CD4-positive, CD25-positive, alpha-beta regulatory T cell (primary cell): ENCODE results near the gene TCHHL1. TPM values are rescaled to one million over a fixed set of nuclear protein-coding genes. Genes with fewer than 3 reads are reported as not detected.
A peak's percentile ranks its signal among the peaks of the same experiment; 100 is the strongest.

ENCODE experiments used
- ATAC-seq, 2 donors: fragments of 150-1000 bp; cut with Tn5 transposase; one replicate each; pipeline ENCODE4 v1.10.0; 2021; ENCODE audit warnings: low read depth in 2 of 2, moderate number of reproducible peaks in 2 of 2, moderate library complexity in 1 of 2
- DNase-seq, 3 donors: peaks; one replicate each; pipeline versions ENCODE4 v3.0.0 to v3.0.0-alpha.2; 2012 to 2022; ENCODE audit warnings: mixed read lengths in 1 of 3
- H3K27ac ChIP-seq: one replicate; pipeline ENCODE4 v1.7.0; 2013; ENCODE audit warnings: mild to moderate bottlenecking, low read length; ENCODE audit not compliant: insufficient read depth, poor library complexity, severe bottlenecking
- H3K27me3 ChIP-seq: one replicate; pipeline ENCODE4 v1.7.0; 2013; ENCODE audit warnings: low read length; ENCODE audit not compliant: control insufficient read depth, insufficient read depth
- H3K36me3 ChIP-seq: one replicate; pipeline ENCODE4 v1.7.0; 2013; ENCODE audit warnings: mild to moderate bottlenecking, low read length, moderate library complexity; ENCODE audit not compliant: control insufficient read depth, insufficient read depth
- H3K4me1 ChIP-seq: 2 replicates; pipeline ENCODE4 v1.7.0; 2013; ENCODE audit warnings: mild to moderate bottlenecking, low read length; ENCODE audit not compliant: insufficient read depth, control insufficient read depth, poor library complexity, severe bottlenecking
- H3K4me3 ChIP-seq: one replicate; pipeline ENCODE4 v1.7.0; 2013; ENCODE audit warnings: low read depth, mild to moderate bottlenecking, low read length, moderate library complexity
- H3K9me3 ChIP-seq, 2 experiments: 1 replicate in 1 of 2; 2 replicates in 1 of 2; pipeline ENCODE4 v1.7.0; 2013; ENCODE audit warnings: low read length in 2 of 2, mild to moderate bottlenecking in 1 of 2, moderate library complexity in 1 of 2; ENCODE audit not compliant: control insufficient read depth in 2 of 2
- H3K27ac Mint-ChIP-seq, 3 donors: one replicate each; pipeline ENCODE4 v1.8.0; 2020 to 2022; ENCODE audit warnings: mild to moderate bottlenecking in 3 of 3, mixed read lengths in 3 of 3, moderate library complexity in 2 of 3
- H3K27me3 Mint-ChIP-seq: one replicate; pipeline ENCODE4 v1.8.0; 2022; ENCODE audit warnings: mild to moderate bottlenecking, mixed read lengths
- H3K36me3 Mint-ChIP-seq: one replicate; pipeline ENCODE4 v1.8.0; 2020; ENCODE audit warnings: mixed read lengths
- H3K4me1 Mint-ChIP-seq, 4 donors: one replicate each; pipeline ENCODE4 v1.8.0; 2020 to 2022; ENCODE audit warnings: mixed read lengths in 4 of 4, mild to moderate bottlenecking in 1 of 4
- H3K4me3 Mint-ChIP-seq, 4 donors: one replicate each; pipeline ENCODE4 v1.8.0; 2020 to 2022; ENCODE audit warnings: mild to moderate bottlenecking in 4 of 4, mixed read lengths in 4 of 4, moderate library complexity in 3 of 4
- H3K9me3 Mint-ChIP-seq, 7 donors: one replicate each; pipeline ENCODE4 v1.8.0; 2020 to 2022; ENCODE audit warnings: mixed read lengths in 7 of 7, mild to moderate bottlenecking in 3 of 7, moderate library complexity in 2 of 7
- polyA plus RNA-seq, 4 donors: library from polyadenylated mRNA; unstranded; fragments of 300-500 nt; fragmentation: Illumina TruSeq; gene quantifications; one replicate each; pipeline ENCODE4 v1.2.3, GENCODE V29; 2021
- total RNA-seq: library from RNA; stranded (reverse); gene quantifications from one replicate; pipeline ENCODE4 v1.2.3, GENCODE V29; 2022

TCHHL1 gene
- total and polyA plus RNA-seq, 5 donors from 2014 or later, result not detected

- Mint-ChIP-seq H3K4me1 (peaks cover 0 to 4% (median 0%) of the 10 kb centered on the region in 4 donors), H3K27ac (no peak overlapping the region), H3K36me3 (no peaks in the 10 kb centered on the region), H3K4me3 (no peak overlapping the region), H3K9me3 (peaks cover 0 to 2% (median 0%) of the 10 kb centered on the region in 7 donors), H3K27me3 (peaks cover 21% of the 10 kb centered on the region)
- DNase-seq (no peak), ATAC-seq (no peak)
- H3K27me3 ChIP-seq, result peaks cover 54% of the 10 kb centered on the region
- no peaks in the 10 kb centered on the region for H3K36me3 ChIP-seq
- peaks cover 37% of the 10 kb centered on the region for H3K4me1 ChIP-seq
- peaks cover 0 to 2% of the 10 kb centered on the region in 2 experiments for H3K9me3 ChIP-seq
- no peak overlapping the region for H3K27ac ChIP-seq
- H3K4me3 ChIP-seq, result peak overlapping the region; percentile 58
Observed at GRCh38 chr1:152112885-152113432, 24.1 kb upstream of the TCHHL1 start.

GRCh38 chr1:152112101-152112884, 23.4 kb upstream of the TCHHL1 start:
- no peak overlapping the region for H3K4me3 Mint-ChIP-seq
- H3K36me3 Mint-ChIP-seq, result no peaks in the 10 kb centered on the region
- H3K4me3 ChIP-seq, result peak overlapping the region; percentile 58
- ATAC-seq (peak in 1 of 2 donors; percentile 13), DNase-seq (peak in 1 of 3 donors; percentile 21)
- H3K36me3 ChIP-seq, result no peaks in the 10 kb centered on the region
- peaks cover 0 to 6% (median 0%) of the 10 kb centered on the region in 4 donors for H3K4me1 Mint-ChIP-seq
- no peak overlapping the region for H3K27ac Mint-ChIP-seq
- H3K4me1 ChIP-seq, result peaks cover 37% of the 10 kb centered on the region
- peaks cover 0 to 2% of the 10 kb centered on the region in 2 experiments for H3K9me3 ChIP-seq
- H3K27ac ChIP-seq, result no peak overlapping the region
- H3K9me3 Mint-ChIP-seq, result peaks cover 0 to 5% (median 0%) of the 10 kb centered on the region in 7 donors
- peaks cover 59% of the 10 kb centered on the region for H3K27me3 ChIP-seq
- peaks cover 17% of the 10 kb centered on the region for H3K27me3 Mint-ChIP-seq

DNA sequence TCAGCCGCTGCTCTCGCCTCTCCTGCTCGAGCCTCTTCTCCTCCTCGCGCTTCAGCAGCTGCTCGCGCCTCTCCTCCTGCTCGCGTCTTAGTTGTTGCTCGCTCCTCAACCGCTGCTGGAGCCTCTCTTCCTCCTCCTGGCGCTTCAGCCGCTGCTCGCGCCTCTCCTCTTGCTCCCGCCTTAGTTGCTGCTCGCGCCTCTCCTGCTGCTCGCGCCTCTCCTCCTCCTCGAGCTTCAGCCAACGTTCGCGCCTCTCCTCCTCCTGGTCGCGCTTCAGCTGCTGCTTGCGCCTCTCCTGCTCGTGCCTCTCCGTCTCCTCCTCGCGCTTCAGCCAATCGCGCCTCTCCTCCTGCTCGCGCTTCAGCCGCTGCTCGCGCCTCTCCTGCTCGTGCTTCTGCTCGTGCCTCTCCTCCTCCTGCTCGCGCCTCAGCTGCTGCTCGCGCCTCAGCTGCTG, 22.7 kb upstream of the TCHHL1 start:
- no peak overlapping the region for H3K27ac Mint-ChIP-seq
- Histone ChIP-seq H3K4me3 (no peak overlapping the region), H3K27me3 (peaks cover 65% of the 10 kb centered on the region), H3K9me3 (peaks cover 0 to 2% of the 10 kb centered on the region in 2 experiments), H3K27ac (no peak overlapping the region), H3K36me3 (no peaks in the 10 kb centered on the region), H3K4me1 (peaks cover 37% of the 10 kb centered on the region)
- H3K4me1 Mint-ChIP-seq, result peaks cover 0 to 7% (median 0%) of the 10 kb centered on the region in 4 donors
- H3K4me3 Mint-ChIP-seq, result no peak overlapping the region
- peak in 1 of 3 donors; percentile 10 for DNase-seq
- ATAC-seq, result peak in 1 of 2 donors; percentile 14
- H3K36me3 Mint-ChIP-seq, result no peaks in the 10 kb centered on the region
- H3K9me3 Mint-ChIP-seq, result peaks cover 0 to 5% (median 0%) of the 10 kb centered on the region in 7 donors
- H3K27me3 Mint-ChIP-seq, result peaks cover 11% of the 10 kb centered on the region

GRCh38 chr1:152110860-152111514, 22.1 kb upstream of the TCHHL1 start:
- no peak overlapping the region for H3K4me3 ChIP-seq
- Mint-ChIP-seq H3K36me3 (no peaks in the 10 kb centered on the region), H3K27ac (no peak overlapping the region), H3K4me3 (no peak overlapping the region), H3K9me3 (peaks cover 0 to 5% (median 0%) of the 10 kb centered on the region in 7 donors), H3K4me1 (peaks cover 0 to 7% (median 0%) of the 10 kb centered on the region in 4 donors), H3K27me3 (peaks cover 11% of the 10 kb centered on the region)
- H3K27me3 ChIP-seq, result peaks cover 65% of the 10 kb centered on the region
- H3K4me1 ChIP-seq, result peaks cover 37% of the 10 kb centered on the region
- DNase-seq (peak in 2 of 3 donors; percentile 11 to 61), ATAC-seq (peak; percentile 38 to 43)
- no peak overlapping the region for H3K27ac ChIP-seq
- H3K36me3 ChIP-seq, result no peaks in the 10 kb centered on the region
- peaks cover 0 to 2% of the 10 kb centered on the region in 2 experiments for H3K9me3 ChIP-seq

GRCh38 chr1:152110365-152110859, 21.5 kb upstream of the TCHHL1 start:
- peaks cover 0 to 5% (median 0%) of the 10 kb centered on the region in 7 donors for H3K9me3 Mint-ChIP-seq
- H3K9me3 ChIP-seq, result peaks cover 0 to 2% of the 10 kb centered on the region in 2 experiments
- H3K4me1 ChIP-seq, result peaks cover 37% of the 10 kb centered on the region
- H3K4me3 Mint-ChIP-seq, result no peak overlapping the region
- H3K27me3 ChIP-seq, result peaks cover 63% of the 10 kb centered on the region
- DNase-seq (peak in 2 of 3 donors; percentile 6 to 53), ATAC-seq (no peak)
- peaks cover 0 to 7% (median 0%) of the 10 kb centered on the region in 4 donors for H3K4me1 Mint-ChIP-seq
- no peaks in the 10 kb centered on the region for H3K36me3 Mint-ChIP-seq
- no peak overlapping the region for H3K27ac Mint-ChIP-seq
- H3K36me3 ChIP-seq, result no peaks in the 10 kb centered on the region
- H3K27me3 Mint-ChIP-seq, result peaks cover 13% of the 10 kb centered on the region
- peak overlapping the region; percentile 57 for H3K4me3 ChIP-seq
- H3K27ac ChIP-seq, result no peak overlapping the region

- no peak for ATAC-seq
- H3K27me3 Mint-ChIP-seq, result peaks cover 17% of the 10 kb centered on the region
- Histone ChIP-seq H3K27me3 (peaks cover 64% of the 10 kb centered on the region), H3K9me3 (peaks cover 0 to 2% of the 10 kb centered on the region in 2 experiments), H3K4me3 (peak overlapping the region; percentile 57), H3K27ac (no peak overlapping the region), H3K36me3 (no peaks in the 10 kb centered on the region), H3K4me1 (peaks cover 37% of the 10 kb centered on the region)
- peaks cover 0 to 5% (median 0%) of the 10 kb centered on the region in 7 donors for H3K9me3 Mint-ChIP-seq
- peaks cover 0 to 7% (median 0%) of the 10 kb centered on the region in 4 donors for H3K4me1 Mint-ChIP-seq
- H3K36me3 Mint-ChIP-seq, result no peaks in the 10 kb centered on the region
- no peak overlapping the region for H3K27ac Mint-ChIP-seq
- H3K4me3 Mint-ChIP-seq, result no peak overlapping the region
- no peak for DNase-seq
Observed at GRCh38 chr1:152109998-152110294, 21.1 kb upstream of the TCHHL1 start.

DNA sequence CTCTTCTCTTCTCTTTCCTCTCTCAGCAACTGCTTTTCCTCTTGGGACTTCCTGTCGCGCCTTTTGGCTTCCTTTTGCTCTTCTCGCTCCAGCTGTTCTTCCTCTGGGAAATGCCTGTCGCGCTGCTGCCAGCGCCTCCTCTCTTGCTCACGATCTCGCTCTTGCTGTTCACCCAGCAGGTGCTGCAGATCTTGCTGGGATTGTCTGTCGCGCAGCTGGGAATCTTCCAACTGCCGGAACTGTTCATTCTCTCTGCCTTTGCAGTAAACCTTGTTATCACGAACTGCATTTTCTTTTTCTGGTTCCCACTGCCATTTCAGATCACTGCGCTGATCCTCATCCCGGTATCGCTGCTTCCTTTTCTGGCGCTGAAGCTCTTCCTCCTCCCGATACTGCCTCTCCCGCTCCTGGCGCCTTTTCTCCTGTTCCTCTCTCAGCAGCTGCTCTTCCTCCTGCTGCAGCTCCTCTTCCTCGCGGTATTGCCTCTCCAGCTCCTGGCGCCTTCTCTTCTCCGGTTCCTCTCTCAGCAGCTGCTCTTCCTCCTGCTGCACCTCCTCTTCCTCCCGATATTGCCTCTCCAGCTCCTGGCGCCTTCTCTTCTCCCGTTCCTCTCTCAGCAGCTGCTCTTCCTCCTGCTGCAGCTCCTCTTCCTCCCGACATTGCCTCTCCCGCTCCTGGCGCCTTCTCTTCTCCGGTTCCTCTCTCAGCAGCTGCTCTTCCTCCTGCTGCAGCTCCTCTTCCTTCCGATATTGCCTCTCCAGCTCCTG, 20.6 kb upstream of the TCHHL1 start:
- Mint-ChIP-seq H3K36me3 (no peaks in the 10 kb centered on the region), H3K4me1 (peaks cover 0 to 7% (median 0%) of the 10 kb centered on the region in 4 donors), H3K9me3 (peaks cover 0 to 5% (median 0%) of the 10 kb centered on the region in 7 donors), H3K27ac (no peak overlapping the region), H3K4me3 (no peak overlapping the region), H3K27me3 (peaks cover 23% of the 10 kb centered on the region)
- H3K9me3 ChIP-seq, result peaks cover 0 to 2% of the 10 kb centered on the region in 2 experiments
- no peaks in the 10 kb centered on the region for H3K36me3 ChIP-seq
- DNase-seq, result peak in 1 of 3 donors; percentile 2
- ATAC-seq, result no peak
- peak overlapping the region; percentile 57 for H3K4me3 ChIP-seq
- H3K4me1 ChIP-seq, result peaks cover 37% of the 10 kb centered on the region
- no peak overlapping the region for H3K27ac ChIP-seq
- H3K27me3 ChIP-seq, result peaks cover 64% of the 10 kb centered on the region
